Testis (tissue), 3 donors: Measurements from ENCODE around the gene EIF4E1B. TPM values are rescaled to one million over a fixed set of nuclear protein-coding genes. Genes with fewer than 3 reads are reported as not detected.

Experiments
- DNase-seq: peaks from one replicate; pipeline ENCODE4 v3.0.0-alpha.2; 2019
- H3K27ac ChIP-seq, 2 donors: fragments of 200-600 bp; sonication (generic); one replicate each; pipeline ENCODE4 v1.5.1; 2019
- H3K27me3 ChIP-seq: fragments of 200-600 bp; sonication (generic); one replicate; pipeline ENCODE4 v1.5.1; 2019
- H3K36me3 ChIP-seq: fragments of 200-600 bp; sonication (generic); one replicate; pipeline ENCODE4 v1.5.1; 2017; ENCODE audit warnings: low read depth; ENCODE audit errors: missing control alignments
- H3K4me1 ChIP-seq: fragments of 200-600 bp; sonication (generic); one replicate; pipeline ENCODE4 v1.5.1; 2019
- H3K4me3 ChIP-seq, 2 donors: fragments of 200-600 bp; sonication (generic); one replicate each; pipeline ENCODE4 v1.5.1; 2017 to 2019
- H3K9me3 ChIP-seq: fragments of 200-600 bp; sonication (generic); one replicate; pipeline ENCODE4 v1.5.1; 2017
- CTCF ChIP-seq, 3 experiments: fragments of 450-650 bp in 2 of 3; fragments of 200-600 bp in 1 of 3; sonication (generic) in 1 of 3; IDR thresholded peaks; one replicate each; pipeline ENCODE4 v1.5.1; 2016 to 2019; ENCODE audit warnings: antibody characterized with exemption in 3 of 3, mild to moderate bottlenecking in 2 of 3, moderate library complexity in 1 of 3
- POLR2A ChIP-seq: fragments of 450-650 bp; IDR thresholded peaks from one replicate; pipeline ENCODE4 v1.6.1; 2017; ENCODE audit warnings: antibody characterized with exemption, mild to moderate bottlenecking, moderate library complexity
- WGBS, 2 donors: methylation state at CpG; one replicate each; pipeline ENCODE4 v1.1.5; 2018; 5-methylcytosine and 5-hydroxymethylcytosine counted together
- intact Hi-C: fragments of 100-400 bp; cut with DNase I; formaldehyde crosslinking; loops from one replicate; pipeline ENCODE4 v1.15.1; 2023; ENCODE audit warnings: low total_unique reads
- polyA plus RNA-seq: library from polyadenylated mRNA; stranded (reverse); fragments of 350-450 nt; fragmentation: Illumina TruSeq; extraction: RNeasy Lipid Tissue Mini Kit (QIAGEN cat#74804); gene quantifications from one replicate; pipeline ENCODE4 v1.2.3, GENCODE V29; 2014; ENCODE audit warnings: low read depth, low replicate concordance; ENCODE audit not compliant: insufficient read depth
- total RNA-seq, 2 donors: library from RNA; depleted of rRNA; stranded (reverse); fragments of >200 nt; gene quantifications; one replicate each; pipeline ENCODE4 v1.2.3, GENCODE V29; 2016

Gene EIF4E1B
- total and polyA plus RNA-seq, 3 donors from 2014 or later, result 0.99 to 2.4 (median 1.0) TPM

- no peak for TF ChIP-seq POLR2A
- no peak for TF ChIP-seq CTCF (IDR thresholded peaks at IDR 0.05)
- Histone ChIP-seq H3K9me3 (no peaks in the 10 kb centered on the region), H3K4me3 (no peak overlapping the region), H3K36me3 (no peaks in the 10 kb centered on the region), H3K27me3 (no peaks in the 10 kb centered on the region), H3K27ac (no peak overlapping the region), H3K4me1 (peaks cover 25% of the 10 kb centered on the region)
- 93% methylated on average over 14 of the region's 14 CpGs; no CpG with 5 or more reads in 1 of the 2 donors for WGBS, 2 donors
- no peak for DNase-seq
- intact Hi-C loops, result no loop called here
Observed at GRCh38 chr5:176654856-176655255, 24.4 kb downstream of the EIF4E1B start.

DNA sequence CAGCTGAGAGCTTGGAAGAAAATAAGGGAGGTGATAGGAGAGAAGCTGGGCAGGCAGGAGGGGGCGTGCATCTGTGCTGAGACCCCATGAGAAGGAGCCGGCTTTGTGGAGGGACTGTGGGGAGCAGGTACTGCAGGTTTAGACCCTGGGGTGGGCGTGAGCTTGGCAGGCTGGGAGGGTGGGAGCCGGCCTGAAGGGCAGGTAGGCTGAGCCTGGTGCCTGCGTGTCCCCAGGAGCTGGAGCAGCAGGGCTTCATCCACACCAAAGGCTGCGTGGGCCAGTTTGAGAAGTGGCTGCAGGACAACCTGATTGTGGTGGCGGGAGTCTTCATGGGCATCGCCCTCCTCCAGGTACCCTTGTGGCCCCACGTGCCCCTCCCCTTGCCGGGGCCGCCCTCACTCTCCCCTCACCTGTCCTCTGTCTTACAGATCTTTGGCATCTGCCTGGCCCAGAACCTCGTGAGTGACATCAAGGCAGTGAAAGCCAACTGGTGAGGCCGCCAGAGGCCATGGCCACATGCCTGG lies 26.1 kb downstream of the EIF4E1B start:
- DNase-seq, result no peak
- H3K4me1 ChIP-seq, result peaks cover 9% of the 10 kb centered on the region
- TF ChIP-seq CTCF (IDR thresholded peaks at IDR 0.05), result no peak
- TF ChIP-seq POLR2A, result no peak
- WGBS, 2 donors, result 87 to 89% methylated on average over 7 to 13 of the region's 13 CpGs
- no peak overlapping the region for H3K27ac ChIP-seq
- no peaks in the 10 kb centered on the region for H3K9me3 ChIP-seq
- no peaks in the 10 kb centered on the region for H3K27me3 ChIP-seq
- no peaks in the 10 kb centered on the region for H3K36me3 ChIP-seq
- no peak overlapping the region for H3K4me3 ChIP-seq
- intact Hi-C loops, result no loop called here

GRCh38 chr5:176658007-176658599 lies 27.6 kb downstream of the EIF4E1B start:
- WGBS, 2 donors, result 72 to 80% methylated on average over 11 to 13 of the region's 14 CpGs
- Histone ChIP-seq H3K4me3 (no peak overlapping the region), H3K36me3 (no peaks in the 10 kb centered on the region), H3K27me3 (no peaks in the 10 kb centered on the region), H3K27ac (no peak overlapping the region), H3K4me1 (no peaks in the 10 kb centered on the region), H3K9me3 (no peaks in the 10 kb centered on the region)
- intact Hi-C loops, result no loop called here
- DNase-seq, result peak; percentile 82
- peak; percentile 43 to 78 (median 66) for TF ChIP-seq CTCF (IDR thresholded peaks at IDR 0.05)
- TF ChIP-seq POLR2A, result no peak

GRCh38 chr5:176658817-176659511 lies 28.5 kb downstream of the EIF4E1B start:
- Histone ChIP-seq H3K27ac (no peak overlapping the region), H3K36me3 (no peaks in the 10 kb centered on the region), H3K4me1 (no peaks in the 10 kb centered on the region), H3K9me3 (no peaks in the 10 kb centered on the region), H3K4me3 (no peak overlapping the region), H3K27me3 (no peaks in the 10 kb centered on the region)
- no peak for DNase-seq
- TF ChIP-seq CTCF (IDR thresholded peaks at IDR 0.05) (no peak), POLR2A (no peak)
- intact Hi-C loops, result no loop called here
- WGBS, 2 donors, result 72 to 78% methylated on average over 11 of the region's 11 CpGs

- H3K27ac ChIP-seq, result no peak overlapping the region
- H3K4me3 ChIP-seq, result no peak overlapping the region
- DNase-seq, result no peak
- no peaks in the 10 kb centered on the region for H3K4me1 ChIP-seq
- no peaks in the 10 kb centered on the region for H3K27me3 ChIP-seq
- TF ChIP-seq CTCF (IDR thresholded peaks at IDR 0.05) (no peak), POLR2A (no peak)
- intact Hi-C loops, result no loop called here
- no peaks in the 10 kb centered on the region for H3K36me3 ChIP-seq
- WGBS, 2 donors, result 46 to 57% methylated on average over 7 of the region's 7 CpGs
- H3K9me3 ChIP-seq, result no peaks in the 10 kb centered on the region
Observed at GRCh38 chr5:176659512-176659839, 29.0 kb downstream of the EIF4E1B start.
